Ovary (tissue), 9 donors: ENCODE data around the gene GSG1L2. TPM values are rescaled to one million over a fixed set of nuclear protein-coding genes. Genes with fewer than 3 reads are reported as not detected.

ENCODE experiments used
- DNase-seq, 5 donors: peaks; one replicate each; pipeline ENCODE4 v3.0.0-alpha.2; 2019 to 2020
- H3K27ac ChIP-seq, 2 donors: fragments of 200-600 bp; one replicate each; pipeline versions ENCODE4 v1.5.1 to v1.8.0; 2019 to 2022
- H3K27me3 ChIP-seq: fragments of 200-600 bp; one replicate; pipeline ENCODE4 v1.8.0; 2022
- H3K36me3 ChIP-seq: fragments of 200-600 bp; sonication (generic); one replicate; pipeline ENCODE4 v1.5.1; 2019
- H3K4me1 ChIP-seq: one replicate; pipeline ENCODE4 v1.8.1; 2013; ENCODE audit warnings: mild to moderate bottlenecking, moderate library complexity; ENCODE audit not compliant: insufficient read depth
- H3K4me3 ChIP-seq: fragments of 200-600 bp; sonication (generic); one replicate; pipeline ENCODE4 v1.5.1; 2017
- H3K9me3 ChIP-seq, 2 donors: fragments of 200-600 bp in 1 of 2; sonication (generic) in 1 of 2; one replicate each; pipeline versions ENCODE4 v1.5.1 to v1.8.1; 2013 to 2019; ENCODE audit warnings: mild to moderate bottlenecking in 1 of 2, moderate library complexity in 1 of 2
- CTCF ChIP-seq, 3 donors: fragments of 450-650 bp in 2 of 3; fragments of 200-600 bp in 1 of 3; IDR thresholded peaks; one replicate each; pipeline versions ENCODE4 v1.5.1 to v1.8.0; 2016 to 2022; ENCODE audit warnings: antibody characterized with exemption in 3 of 3, mild to moderate bottlenecking in 1 of 3
- EP300 ChIP-seq: sonication (generic); formaldehyde crosslinking; IDR thresholded peaks from one replicate; pipeline ENCODE4 v1.6.1; 2017; ENCODE audit warnings: antibody characterized with exemption
- POLR2A ChIP-seq: fragments of 450-650 bp; IDR thresholded peaks from one replicate; pipeline ENCODE4 v1.6.1; 2017; ENCODE audit warnings: antibody characterized with exemption, mild to moderate bottlenecking, moderate library complexity
- WGBS, 3 donors: extraction: QIAGEN DNeasy Blood & Tissue Kit in 1 of 3; methylation state at CpG; one replicate each; pipeline versions ENCODE4 v1.1.5 to v1.1.7; 2013 to 2017; 5-methylcytosine and 5-hydroxymethylcytosine counted together
- intact Hi-C, 4 donors: fragments of 100-400 bp; cut with DNase I; formaldehyde crosslinking; loops; one replicate each; pipeline versions ENCODE4 v1.11.0 to v1.15.1; 2022 to 2023
- polyA plus RNA-seq, 2 donors: library from polyadenylated mRNA; stranded (reverse); fragments of 200-250 nt in 1 of 2; fragments of 350-450 nt in 1 of 2; fragmentation: Illumina TruSeq in 1 of 2; extraction: RNeasy Lipid Tissue Mini Kit (QIAGEN cat#74804) in 1 of 2; gene quantifications; one replicate each; pipeline ENCODE4 v1.2.3, GENCODE V29; 2013 to 2014
- total RNA-seq, 7 donors: library from RNA; depleted of rRNA in 2 of 7; stranded (reverse); fragments of >200 nt in 2 of 7; fragmentation: NEBNext Ultra II Directional in 3 of 7; extraction: Animal tissue kit (Norgen Biotek cat#: 25700) in 3 of 7; gene quantifications; one replicate each; pipeline versions ENCODE4 v1.1.0 to v1.2.4, GENCODE V29; 2016 to 2023
- donor health status: DM: no; HTN: no; CAD: no; lungs with moderate emphysema.
- donor health status: DM: no; HTN: no; CAD: no.
- donor health status: Bipolar disorder and iron deficiency.
- donor health status: DM: yes; HTN: yes; CAD: no.
- donor health status: DM: no; HTN: no; CAD: no.
- donor health status: DM: yes; HTN: yes; CAD: no.

GSG1L2 gene
- total and polyA plus RNA-seq, 9 donors: not detected

- TF ChIP-seq CTCF (IDR thresholded peaks at IDR 0.05): no peak
- TF ChIP-seq EP300: no peak
- TF ChIP-seq POLR2A: no peak
- Histone ChIP-seq H3K27ac (no peak overlapping the region), H3K4me1 (no peaks in the 10 kb centered on the region), H3K36me3 (no peaks in the 10 kb centered on the region), H3K4me3 (no peak overlapping the region), H3K9me3 (no peaks in the 10 kb centered on the region), H3K27me3 (no peaks in the 10 kb centered on the region)
- intact Hi-C loops: no loop called here
- no peak for DNase-seq
- WGBS, 3 donors: 72 to 77% (median 75%) methylated on average over 11 of the region's 11 CpGs
Measured at GRCh38 chr17:9811537-9811936, 10.3 kb downstream of the GSG1L2 start.

- no peak for DNase-seq
- no peaks in the 10 kb centered on the region for H3K9me3 ChIP-seq
- H3K4me3 ChIP-seq: no peak overlapping the region
- no peaks in the 10 kb centered on the region for H3K4me1 ChIP-seq
- intact Hi-C loops: no loop called here
- WGBS, 3 donors: 90 to 96% (median 90%) methylated on average over 5 of the region's 5 CpGs
- H3K27me3 ChIP-seq: no peaks in the 10 kb centered on the region
- H3K36me3 ChIP-seq: no peaks in the 10 kb centered on the region
- no peak overlapping the region for H3K27ac ChIP-seq
- no peak for TF ChIP-seq CTCF (IDR thresholded peaks at IDR 0.05)
- TF ChIP-seq POLR2A: no peak
- TF ChIP-seq EP300: no peak
Measured at GRCh38 chr17:9811086-9811485, 10.8 kb downstream of the GSG1L2 start.

GRCh38 chr17:9810100-9810949 is 11.6 kb downstream of the GSG1L2 start:
- intact Hi-C loops: no loop called here

GRCh38 chr17:9809409-9809808 is 12.5 kb downstream of the GSG1L2 start:
- Histone ChIP-seq H3K4me3 (no peak overlapping the region), H3K27ac (no peak overlapping the region), H3K4me1 (no peaks in the 10 kb centered on the region), H3K36me3 (no peaks in the 10 kb centered on the region), H3K9me3 (no peaks in the 10 kb centered on the region), H3K27me3 (no peaks in the 10 kb centered on the region)
- 92 to 93% (median 92%) methylated on average over 8 of the region's 8 CpGs for WGBS, 3 donors
- TF ChIP-seq CTCF (IDR thresholded peaks at IDR 0.05): no peak
- no peak for TF ChIP-seq EP300
- DNase-seq: no peak
- intact Hi-C loops: no loop called here

More at GRCh38 chr17:9810100-9810949, 11.6 kb downstream of the GSG1L2 start:
- 65 to 75% (median 69%) methylated on average over 4 of the region's 4 CpGs for WGBS, 3 donors
- no peak for DNase-seq
- Histone ChIP-seq H3K27ac (no peak overlapping the region), H3K4me1 (no peaks in the 10 kb centered on the region), H3K9me3 (no peaks in the 10 kb centered on the region), H3K4me3 (no peak overlapping the region), H3K27me3 (no peaks in the 10 kb centered on the region), H3K36me3 (no peaks in the 10 kb centered on the region)
- TF ChIP-seq POLR2A (no peak), CTCF (IDR thresholded peaks at IDR 0.05) (no peak), EP300 (no peak)
